H1 (cell line): ENCODE results near the gene PCDHB8. TPM values are rescaled to one million over a fixed set of nuclear protein-coding genes. Genes with fewer than 3 reads are reported as not detected.

ENCODE experiments used
- CREB1 ChIP-seq: IDR thresholded peaks from 2 replicates; pipeline ENCODE4 v1.6.1; 2012; ENCODE audit warnings: inconsistent platforms
- FOSL1 ChIP-seq: IDR thresholded peaks from 2 replicates; pipeline ENCODE4 v1.6.1; 2011; ENCODE audit warnings: mild to moderate bottlenecking, low read depth, low read length, moderate library complexity; ENCODE audit not compliant: insufficient read depth
- HDAC6 ChIP-seq: IDR thresholded peaks from one replicate; pipeline ENCODE4 v1.7.1; 2012; ENCODE audit warnings: low read depth, mild to moderate bottlenecking, inconsistent platforms, low read length, moderate library complexity
- POLR2A ChIP-seq, 2 experiments: IDR thresholded peaks; 1 replicate in 1 of 2; 2 replicates in 1 of 2; pipeline ENCODE4 v1.6.1; 2011; ENCODE audit warnings: low read depth in 2 of 2, low read length in 2 of 2, mild to moderate bottlenecking in 2 of 2; ENCODE audit errors: control extremely low read depth in 1 of 2
- RBBP5 ChIP-seq: IDR thresholded peaks from 2 replicates; pipeline ENCODE4 v1.7.1; 2012; ENCODE audit warnings: low read depth, mild to moderate bottlenecking, inconsistent platforms, low read length, moderate library complexity, borderline replicate concordance
- SAP30 ChIP-seq: fragments of 300-600 bp; sonication (generic); IDR thresholded peaks from 2 replicates; pipeline ENCODE4 v1.7.1; 2012; ENCODE audit warnings: low read length, moderate library complexity, mild to moderate bottlenecking, inconsistent platforms; ENCODE audit not compliant: insufficient read depth, insufficient replicate concordance
- polyA plus RNA-seq, 7 experiments: library from polyadenylated mRNA; depleted of rRNA in 3 of 7; stranded (reverse) in 5 of 7; unstranded in 2 of 7; fragments of >200 nt in 5 of 7; fragments of 200-250 nt in 2 of 7; gene quantifications; 1 replicate in 5 of 7; 2 replicates in 1 of 7; 4 replicates in 1 of 7; pipeline versions ENCODE4 v1.2.1 to v1.2.3, GENCODE V29; 2011 to 2013; ENCODE audit warnings: missing spikeins in 2 of 7, mixed read lengths in 2 of 7
- total RNA-seq: library from RNA; stranded (reverse); fragmentation: NEBNext Ultra II Directional; extraction: Animal tissue kit (Norgen Biotek cat#: 25700); gene quantifications from 2 replicates; pipeline ENCODE4 v1.2.1, GENCODE V29; 2021
- TF ChIP-seq, protein P1 (sequence below): fragments of 300-600 bp; sonication (generic); IDR thresholded peaks from 2 replicates; pipeline ENCODE4 v1.7.1; 2012; ENCODE audit warnings: low read length, moderate library complexity, mild to moderate bottlenecking, inconsistent platforms; ENCODE audit not compliant: insufficient replicate concordance
- TF ChIP-seq, protein P2 (sequence below), 3 experiments: IDR thresholded peaks; 1 replicate in 2 of 3; 2 replicates in 1 of 3; pipeline versions ENCODE4 v1.5.1 to v1.6.1; 2011; ENCODE audit warnings: low read length in 3 of 3, mild to moderate bottlenecking in 3 of 3, inconsistent platforms in 2 of 3, low read depth in 1 of 3, moderate library complexity in 1 of 3; ENCODE audit not compliant: insufficient read depth in 1 of 3; ENCODE audit errors: control extremely low read depth in 1 of 3

The PCDHB8 gene
- total and polyA plus RNA-seq, 2 of the 8 experiments (the other 6 are each of a cell fraction or from before 2014, with no cell fraction given) = 0.24 to 1.1 TPM

DNA sequence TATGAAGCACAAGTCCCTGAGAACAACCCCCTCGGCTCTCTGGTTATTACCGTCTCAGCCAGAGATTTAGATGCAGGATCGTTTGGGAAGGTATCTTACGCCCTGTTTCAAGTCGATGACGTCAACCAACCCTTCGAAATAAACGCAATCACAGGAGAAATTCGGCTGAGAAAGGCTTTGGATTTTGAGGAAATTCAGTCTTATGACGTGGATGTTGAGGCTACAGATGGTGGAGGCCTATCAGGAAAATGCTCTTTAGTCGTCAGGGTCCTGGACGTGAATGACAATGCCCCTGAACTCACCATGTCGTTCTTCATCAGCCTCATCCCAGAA is 26.6 kb upstream of the PCDHB8 start (continued):
- TF ChIP-seq, protein P1, sequence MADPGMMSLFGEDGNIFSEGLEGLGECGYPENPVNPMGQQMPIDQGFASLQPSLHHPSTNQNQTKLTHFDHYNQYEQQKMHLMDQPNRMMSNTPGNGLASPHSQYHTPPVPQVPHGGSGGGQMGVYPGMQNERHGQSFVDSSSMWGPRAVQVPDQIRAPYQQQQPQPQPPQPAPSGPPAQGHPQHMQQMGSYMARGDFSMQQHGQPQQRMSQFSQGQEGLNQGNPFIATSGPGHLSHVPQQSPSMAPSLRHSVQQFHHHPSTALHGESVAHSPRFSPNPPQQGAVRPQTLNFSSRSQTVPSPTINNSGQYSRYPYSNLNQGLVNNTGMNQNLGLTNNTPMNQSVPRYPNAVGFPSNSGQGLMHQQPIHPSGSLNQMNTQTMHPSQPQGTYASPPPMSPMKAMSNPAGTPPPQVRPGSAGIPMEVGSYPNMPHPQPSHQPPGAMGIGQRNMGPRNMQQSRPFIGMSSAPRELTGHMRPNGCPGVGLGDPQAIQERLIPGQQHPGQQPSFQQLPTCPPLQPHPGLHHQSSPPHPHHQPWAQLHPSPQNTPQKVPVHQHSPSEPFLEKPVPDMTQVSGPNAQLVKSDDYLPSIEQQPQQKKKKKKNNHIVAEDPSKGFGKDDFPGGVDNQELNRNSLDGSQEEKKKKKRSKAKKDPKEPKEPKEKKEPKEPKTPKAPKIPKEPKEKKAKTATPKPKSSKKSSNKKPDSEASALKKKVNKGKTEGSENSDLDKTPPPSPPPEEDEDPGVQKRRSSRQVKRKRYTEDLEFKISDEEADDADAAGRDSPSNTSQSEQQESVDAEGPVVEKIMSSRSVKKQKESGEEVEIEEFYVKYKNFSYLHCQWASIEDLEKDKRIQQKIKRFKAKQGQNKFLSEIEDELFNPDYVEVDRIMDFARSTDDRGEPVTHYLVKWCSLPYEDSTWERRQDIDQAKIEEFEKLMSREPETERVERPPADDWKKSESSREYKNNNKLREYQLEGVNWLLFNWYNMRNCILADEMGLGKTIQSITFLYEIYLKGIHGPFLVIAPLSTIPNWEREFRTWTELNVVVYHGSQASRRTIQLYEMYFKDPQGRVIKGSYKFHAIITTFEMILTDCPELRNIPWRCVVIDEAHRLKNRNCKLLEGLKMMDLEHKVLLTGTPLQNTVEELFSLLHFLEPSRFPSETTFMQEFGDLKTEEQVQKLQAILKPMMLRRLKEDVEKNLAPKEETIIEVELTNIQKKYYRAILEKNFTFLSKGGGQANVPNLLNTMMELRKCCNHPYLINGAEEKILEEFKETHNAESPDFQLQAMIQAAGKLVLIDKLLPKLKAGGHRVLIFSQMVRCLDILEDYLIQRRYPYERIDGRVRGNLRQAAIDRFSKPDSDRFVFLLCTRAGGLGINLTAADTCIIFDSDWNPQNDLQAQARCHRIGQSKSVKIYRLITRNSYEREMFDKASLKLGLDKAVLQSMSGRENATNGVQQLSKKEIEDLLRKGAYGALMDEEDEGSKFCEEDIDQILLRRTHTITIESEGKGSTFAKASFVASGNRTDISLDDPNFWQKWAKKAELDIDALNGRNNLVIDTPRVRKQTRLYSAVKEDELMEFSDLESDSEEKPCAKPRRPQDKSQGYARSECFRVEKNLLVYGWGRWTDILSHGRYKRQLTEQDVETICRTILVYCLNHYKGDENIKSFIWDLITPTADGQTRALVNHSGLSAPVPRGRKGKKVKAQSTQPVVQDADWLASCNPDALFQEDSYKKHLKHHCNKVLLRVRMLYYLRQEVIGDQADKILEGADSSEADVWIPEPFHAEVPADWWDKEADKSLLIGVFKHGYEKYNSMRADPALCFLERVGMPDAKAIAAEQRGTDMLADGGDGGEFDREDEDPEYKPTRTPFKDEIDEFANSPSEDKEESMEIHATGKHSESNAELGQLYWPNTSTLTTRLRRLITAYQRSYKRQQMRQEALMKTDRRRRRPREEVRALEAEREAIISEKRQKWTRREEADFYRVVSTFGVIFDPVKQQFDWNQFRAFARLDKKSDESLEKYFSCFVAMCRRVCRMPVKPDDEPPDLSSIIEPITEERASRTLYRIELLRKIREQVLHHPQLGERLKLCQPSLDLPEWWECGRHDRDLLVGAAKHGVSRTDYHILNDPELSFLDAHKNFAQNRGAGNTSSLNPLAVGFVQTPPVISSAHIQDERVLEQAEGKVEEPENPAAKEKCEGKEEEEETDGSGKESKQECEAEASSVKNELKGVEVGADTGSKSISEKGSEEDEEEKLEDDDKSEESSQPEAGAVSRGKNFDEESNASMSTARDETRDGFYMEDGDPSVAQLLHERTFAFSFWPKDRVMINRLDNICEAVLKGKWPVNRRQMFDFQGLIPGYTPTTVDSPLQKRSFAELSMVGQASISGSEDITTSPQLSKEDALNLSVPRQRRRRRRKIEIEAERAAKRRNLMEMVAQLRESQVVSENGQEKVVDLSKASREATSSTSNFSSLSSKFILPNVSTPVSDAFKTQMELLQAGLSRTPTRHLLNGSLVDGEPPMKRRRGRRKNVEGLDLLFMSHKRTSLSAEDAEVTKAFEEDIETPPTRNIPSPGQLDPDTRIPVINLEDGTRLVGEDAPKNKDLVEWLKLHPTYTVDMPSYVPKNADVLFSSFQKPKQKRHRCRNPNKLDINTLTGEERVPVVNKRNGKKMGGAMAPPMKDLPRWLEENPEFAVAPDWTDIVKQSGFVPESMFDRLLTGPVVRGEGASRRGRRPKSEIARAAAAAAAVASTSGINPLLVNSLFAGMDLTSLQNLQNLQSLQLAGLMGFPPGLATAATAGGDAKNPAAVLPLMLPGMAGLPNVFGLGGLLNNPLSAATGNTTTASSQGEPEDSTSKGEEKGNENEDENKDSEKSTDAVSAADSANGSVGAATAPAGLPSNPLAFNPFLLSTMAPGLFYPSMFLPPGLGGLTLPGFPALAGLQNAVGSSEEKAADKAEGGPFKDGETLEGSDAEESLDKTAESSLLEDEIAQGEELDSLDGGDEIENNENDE = no peak
- TF ChIP-seq CREB1 = no peak
- TF ChIP-seq, protein P2, sequence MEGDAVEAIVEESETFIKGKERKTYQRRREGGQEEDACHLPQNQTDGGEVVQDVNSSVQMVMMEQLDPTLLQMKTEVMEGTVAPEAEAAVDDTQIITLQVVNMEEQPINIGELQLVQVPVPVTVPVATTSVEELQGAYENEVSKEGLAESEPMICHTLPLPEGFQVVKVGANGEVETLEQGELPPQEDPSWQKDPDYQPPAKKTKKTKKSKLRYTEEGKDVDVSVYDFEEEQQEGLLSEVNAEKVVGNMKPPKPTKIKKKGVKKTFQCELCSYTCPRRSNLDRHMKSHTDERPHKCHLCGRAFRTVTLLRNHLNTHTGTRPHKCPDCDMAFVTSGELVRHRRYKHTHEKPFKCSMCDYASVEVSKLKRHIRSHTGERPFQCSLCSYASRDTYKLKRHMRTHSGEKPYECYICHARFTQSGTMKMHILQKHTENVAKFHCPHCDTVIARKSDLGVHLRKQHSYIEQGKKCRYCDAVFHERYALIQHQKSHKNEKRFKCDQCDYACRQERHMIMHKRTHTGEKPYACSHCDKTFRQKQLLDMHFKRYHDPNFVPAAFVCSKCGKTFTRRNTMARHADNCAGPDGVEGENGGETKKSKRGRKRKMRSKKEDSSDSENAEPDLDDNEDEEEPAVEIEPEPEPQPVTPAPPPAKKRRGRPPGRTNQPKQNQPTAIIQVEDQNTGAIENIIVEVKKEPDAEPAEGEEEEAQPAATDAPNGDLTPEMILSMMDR (IDR thresholded peaks at IDR 0.05; ENCODE audit: control extremely low read depth in 1 of 3, insufficient read depth in 1 of 3, low read depth in 1 of 3, low read length in 3 of 3) = no peak
- TF ChIP-seq SAP30 = no peak
- no peak for TF ChIP-seq RBBP5
- no peak for TF ChIP-seq HDAC6
- no peak for TF ChIP-seq FOSL1
- TF ChIP-seq POLR2A (IDR thresholded peaks at IDR 0.05; ENCODE audit: control extremely low read depth in 1 of 2, low read depth in 2 of 2, low read length in 2 of 2) = no peak
